ENCODE data around the gene RAI1. TPM values are rescaled to one million over a fixed set of nuclear protein-coding genes. Genes with fewer than 3 reads are reported as not detected.

RAI1 gene
- total RNA-seq, 2 donors from 2014 or later, result 35.9 to 42.9 TPM

- Mint-ChIP-seq H3K36me3 (ENCODE audit: low read depth) (peaks cover 8% of the 10 kb centered on the region), H3K9me3 (no peaks in the 10 kb centered on the region), H3K4me1 (peaks cover 17% of the 10 kb centered on the region), H3K4me3 (no peak overlapping the region), H3K27ac (no peak overlapping the region), H3K27me3 (ENCODE audit: insufficient read depth) (peaks cover 94% of the 10 kb centered on the region)
- H3K4me1 ChIP-seq (ENCODE audit: control insufficient read depth, insufficient read depth, low read length), result peaks cover 12% of the 10 kb centered on the region
- H3K9me3 ChIP-seq (ENCODE audit: control insufficient read depth, low read length), result no peaks in the 10 kb centered on the region
- H3K9ac ChIP-seq (ENCODE audit: extremely low read depth, low read length, poor library complexity, severe bottlenecking), result no peak overlapping the region
- no peak overlapping the region for H3K4me3 ChIP-seq (ENCODE audit: low read length)
- H3K27me3 ChIP-seq (ENCODE audit: control insufficient read depth, insufficient read depth, low read length, poor library complexity, severe bottlenecking), result peaks cover 54% of the 10 kb centered on the region
- WGBS, 2 experiments (ENCODE audit: insufficient coverage in 1 of 2, insufficient read length in 1 of 2), result 87 to 100% methylated on average over 3 to 5 of the region's 5 CpGs
- DNase-seq, result no peak
- H3K27ac ChIP-seq (ENCODE audit: low read depth, low read length), result no peak overlapping the region
- TF ChIP-seq CTCF (conservative IDR thresholded peaks at IDR 0.05), result no peak
- no peaks in the 10 kb centered on the region for H3K36me3 ChIP-seq (ENCODE audit: control insufficient read depth, insufficient read depth, low read length)
Measured at GRCh38 chr17:17718251-17718650, 37.0 kb downstream of the RAI1 start.

DNA sequence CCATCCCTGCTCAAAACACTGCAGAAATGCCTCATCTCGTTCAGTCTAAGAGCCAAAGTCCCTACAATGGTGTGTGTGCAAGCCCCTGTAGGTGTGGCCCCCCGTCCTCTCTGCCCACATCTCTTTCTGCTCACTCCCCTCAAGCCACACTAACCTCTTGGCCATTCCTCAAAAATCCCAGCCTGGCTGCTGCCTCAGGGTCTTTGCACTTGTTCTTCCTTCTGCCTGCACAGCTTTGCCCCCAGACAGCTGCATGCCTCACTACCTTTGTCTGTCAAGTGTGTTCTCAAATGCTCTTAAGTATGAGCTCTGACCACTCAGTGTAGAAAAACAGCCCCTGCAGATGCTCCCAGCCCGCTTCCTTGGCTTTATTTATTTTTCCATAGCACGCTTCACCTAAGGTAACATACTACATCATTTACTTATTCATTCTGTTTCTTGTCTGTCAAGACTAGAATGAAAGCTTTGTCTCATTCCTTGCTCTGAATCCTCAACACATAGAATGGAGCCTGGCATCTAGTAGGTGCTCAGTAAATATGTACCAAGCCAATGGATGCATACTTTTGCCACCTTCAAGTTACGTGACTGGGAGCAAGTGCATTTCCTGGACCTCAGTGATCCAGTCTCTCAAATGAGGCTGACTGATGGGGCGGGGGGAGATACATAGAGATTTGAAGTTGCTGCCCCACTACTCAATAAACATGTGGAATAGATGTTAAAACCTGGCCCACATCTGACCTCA lies 38.1 kb downstream of the RAI1 start:
- WGBS, 2 experiments (ENCODE audit: insufficient coverage in 1 of 2, insufficient read length in 1 of 2), result 90 to 92% methylated on average over 5 to 6 of the region's 6 CpGs
- H3K4me1 Mint-ChIP-seq, result peaks cover 13% of the 10 kb centered on the region
- no peak overlapping the region for H3K4me3 Mint-ChIP-seq

GRCh38 chr17:17719966-17720543 lies 38.8 kb downstream of the RAI1 start:
- Histone ChIP-seq H3K4me3 (ENCODE audit: low read length) (no peak overlapping the region), H3K27me3 (ENCODE audit: control insufficient read depth, insufficient read depth, low read length, poor library complexity, severe bottlenecking) (peaks cover 54% of the 10 kb centered on the region), H3K36me3 (ENCODE audit: control insufficient read depth, insufficient read depth, low read length) (no peaks in the 10 kb centered on the region), H3K4me1 (ENCODE audit: control insufficient read depth, insufficient read depth, low read length) (peaks cover 8% of the 10 kb centered on the region), H3K9me3 (ENCODE audit: control insufficient read depth, low read length) (no peaks in the 10 kb centered on the region), H3K27ac (ENCODE audit: low read depth, low read length) (no peak overlapping the region), H3K9ac (ENCODE audit: extremely low read depth, low read length, poor library complexity, severe bottlenecking) (no peak overlapping the region)
- H3K4me1 Mint-ChIP-seq, result peaks cover 13% of the 10 kb centered on the region
- no peak overlapping the region for H3K4me3 Mint-ChIP-seq
- TF ChIP-seq CTCF (conservative IDR thresholded peaks at IDR 0.05), result no peak
- no peak overlapping the region for H3K27ac Mint-ChIP-seq
- peaks cover 89% of the 10 kb centered on the region for H3K27me3 Mint-ChIP-seq (ENCODE audit: insufficient read depth)
- H3K9me3 Mint-ChIP-seq, result no peaks in the 10 kb centered on the region
- WGBS, 2 experiments (ENCODE audit: insufficient coverage in 1 of 2, insufficient read length in 1 of 2), result 83 to 84% methylated on average over 3 of the region's 3 CpGs
- H3K36me3 Mint-ChIP-seq (ENCODE audit: low read depth), result peaks cover 6% of the 10 kb centered on the region
- no peak for DNase-seq

More for the DNA sequence above, 38.1 kb downstream of the RAI1 start:
- H3K27ac ChIP-seq (ENCODE audit: low read depth, low read length), result no peak overlapping the region
- H3K4me1 ChIP-seq (ENCODE audit: control insufficient read depth, insufficient read depth, low read length), result peaks cover 8% of the 10 kb centered on the region
- H3K27me3 ChIP-seq (ENCODE audit: control insufficient read depth, insufficient read depth, low read length, poor library complexity, severe bottlenecking), result peaks cover 54% of the 10 kb centered on the region
- H3K36me3 ChIP-seq (ENCODE audit: control insufficient read depth, insufficient read depth, low read length), result no peaks in the 10 kb centered on the region
- H3K27me3 Mint-ChIP-seq (ENCODE audit: insufficient read depth), result peaks cover 94% of the 10 kb centered on the region
- no peaks in the 10 kb centered on the region for H3K9me3 ChIP-seq (ENCODE audit: control insufficient read depth, low read length)
- no peaks in the 10 kb centered on the region for H3K9me3 Mint-ChIP-seq
- H3K36me3 Mint-ChIP-seq (ENCODE audit: low read depth), result peaks cover 6% of the 10 kb centered on the region
- no peak for TF ChIP-seq CTCF (conservative IDR thresholded peaks at IDR 0.05)
- no peak overlapping the region for H3K9ac ChIP-seq (ENCODE audit: extremely low read depth, low read length, poor library complexity, severe bottlenecking)
- H3K27ac Mint-ChIP-seq, result no peak overlapping the region
- H3K4me3 ChIP-seq (ENCODE audit: low read length), result no peak overlapping the region
- DNase-seq, result no peak

Data from endodermal cell (in vitro differentiated cells).